ENCODE measurements around the gene SUFU. TPM values are rescaled to one million over a fixed set of nuclear protein-coding genes. Genes with fewer than 3 reads are reported as not detected.

Gene SUFU
- total and polyA plus RNA-seq, 2 of the 13 experiments (the other 11 are each of a cell fraction or from before 2014, with no cell fraction given) = 2.9 to 5.5 TPM

- TF ChIP-seq TFDP1 (CRISPR knock-in tag; IDR thresholded peaks at IDR 0.05; ENCODE audit: borderline replicate concordance) = peak; percentile 44; the same call in 1 of the 2 replicates
- TF ChIP-seq ARID2 (CRISPR knock-in tag; IDR thresholded peaks at IDR 0.05; ENCODE audit: borderline replicate concordance) = no peak
- no peak for TF ChIP-seq ZNF18 (CRISPR knock-in tag; IDR thresholded peaks at IDR 0.05; ENCODE audit: insufficient replicate concordance)
- no peak for TF ChIP-seq PHF21A (CRISPR knock-in tag; IDR thresholded peaks at IDR 0.05)
- no peak for TF ChIP-seq LBX2 (CRISPR knock-in tag; IDR thresholded peaks at IDR 0.05; ENCODE audit: borderline replicate concordance)
- TF ChIP-seq HCFC1 (IDR thresholded peaks at IDR 0.05; ENCODE audit: low read depth, low read length) = peak; percentile 41; the same call in 1 of the 2 replicates
- no peak for TF ChIP-seq ZFP1 (CRISPR knock-in tag; IDR thresholded peaks at IDR 0.05)
- TF ChIP-seq UBTF (CRISPR knock-in tag; IDR thresholded peaks at IDR 0.05) = no peak
- TF ChIP-seq ZSCAN29 (CRISPR knock-in tag; conservative IDR thresholded peaks at IDR 0.05) = no peak
- TF ChIP-seq ZNF205 (CRISPR knock-in tag; IDR thresholded peaks at IDR 0.05) = no peak
- TF ChIP-seq ERF (CRISPR knock-in tag; IDR thresholded peaks at IDR 0.05) = no peak; the same call in 1 of the 2 replicates
- no peak for TF ChIP-seq ZNF263 (CRISPR knock-in tag; IDR thresholded peaks at IDR 0.05)
- TF ChIP-seq KAT2B (IDR thresholded peaks at IDR 0.05; ENCODE audit: borderline replicate concordance, low read depth, low read length) = no peak
- no peak for TF ChIP-seq ARHGAP35 (CRISPR knock-in tag; IDR thresholded peaks at IDR 0.05; ENCODE audit: borderline replicate concordance)
- no peak for TF ChIP-seq NR2F6 (IDR thresholded peaks at IDR 0.05)
- TF ChIP-seq NR2F6 (CRISPR knock-in tag; IDR thresholded peaks at IDR 0.05) = no peak
- no peak for TF ChIP-seq ZNF678 (CRISPR knock-in tag; IDR thresholded peaks at IDR 0.05)
- TF ChIP-seq ETV6 (CRISPR knock-in tag; conservative IDR thresholded peaks at IDR 0.05) = no peak
- TF ChIP-seq ZNF589 (CRISPR knock-in tag; conservative IDR thresholded peaks at IDR 0.05) = no peak
- TF ChIP-seq ZNF230 (CRISPR knock-in tag; IDR thresholded peaks at IDR 0.05) = 0 out of 2 replicates have a peak, but pooled peaks have one; percentile 17
- TF ChIP-seq RFX1 (IDR thresholded peaks at IDR 0.05) = no peak
- TF ChIP-seq ZNF556 (CRISPR knock-in tag; IDR thresholded peaks at IDR 0.05; ENCODE audit: borderline replicate concordance) = no peak
- TF ChIP-seq ZNF354B (CRISPR knock-in tag; IDR thresholded peaks at IDR 0.05) = no peak
- no peak for TF ChIP-seq ZNF281 (CRISPR knock-in tag; IDR thresholded peaks at IDR 0.05; ENCODE audit: borderline replicate concordance)
- TF ChIP-seq ZNF660 (CRISPR knock-in tag; IDR thresholded peaks at IDR 0.05; ENCODE audit: borderline replicate concordance, low read depth) = no peak
These were observed 1.8 kb upstream of the SUFU start (continued) for GRCh38 chr10:102502029-102502336.

All from HepG2 (cell line).